AG08395 (cell line): ENCODE measurements around the gene STIM1.
A peak's percentile ranks its signal among the peaks of the same experiment; 100 is the strongest.
"Not testable (repeated sequence)": the region's sequence is repeated elsewhere in the genome, so short reads cannot be mapped to it uniquely, and the experiment has no call there.

Source experiments
- DNase-seq: peaks from one replicate; pipeline ENCODE4 v3.0.0; 2012; ENCODE audit warnings: mixed read lengths, low spot score

Gene STIM1

DNA sequence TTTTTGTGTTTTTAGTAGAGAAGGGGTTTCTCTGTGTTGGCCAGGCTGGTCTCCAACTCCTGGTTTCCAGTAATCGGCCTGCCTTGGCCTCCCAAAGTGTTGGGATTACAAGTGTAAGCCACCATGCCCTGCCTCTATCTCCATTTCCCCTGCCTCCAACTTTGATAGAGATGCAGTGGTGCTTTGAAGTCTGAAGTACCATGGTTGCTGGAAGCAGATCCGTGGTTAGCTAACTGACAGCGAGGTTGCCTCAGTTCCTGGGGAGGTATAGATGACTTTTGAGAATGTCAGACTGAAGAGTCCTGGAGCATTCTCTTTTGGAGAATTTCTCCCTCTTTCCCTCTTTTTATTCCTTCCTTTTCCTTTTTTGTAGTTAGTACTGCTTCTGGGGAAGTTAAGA is 127.6 kb downstream of the STIM1 start:
- no peak for DNase-seq

DNA sequence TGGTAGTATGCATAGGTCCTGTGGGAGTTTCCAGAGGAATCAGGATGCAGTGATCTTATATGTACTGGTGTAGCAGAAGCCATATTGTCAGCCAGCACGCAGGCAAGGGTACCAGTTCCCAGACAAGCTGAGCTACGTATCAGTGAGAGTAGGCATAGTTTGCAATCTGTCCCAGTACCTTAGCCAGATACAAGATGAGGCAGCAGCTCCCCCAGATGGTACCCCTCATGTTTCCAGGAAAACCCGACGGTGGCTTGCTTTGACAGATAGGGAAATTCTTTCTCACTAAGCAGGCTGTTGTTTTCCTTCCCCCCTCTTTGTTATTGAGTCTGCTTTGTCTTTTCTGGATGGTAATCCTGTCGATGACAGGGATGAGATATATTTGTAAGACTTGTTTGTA is 129.4 kb downstream of the STIM1 start:
- DNase-seq, result no peak

DNA sequence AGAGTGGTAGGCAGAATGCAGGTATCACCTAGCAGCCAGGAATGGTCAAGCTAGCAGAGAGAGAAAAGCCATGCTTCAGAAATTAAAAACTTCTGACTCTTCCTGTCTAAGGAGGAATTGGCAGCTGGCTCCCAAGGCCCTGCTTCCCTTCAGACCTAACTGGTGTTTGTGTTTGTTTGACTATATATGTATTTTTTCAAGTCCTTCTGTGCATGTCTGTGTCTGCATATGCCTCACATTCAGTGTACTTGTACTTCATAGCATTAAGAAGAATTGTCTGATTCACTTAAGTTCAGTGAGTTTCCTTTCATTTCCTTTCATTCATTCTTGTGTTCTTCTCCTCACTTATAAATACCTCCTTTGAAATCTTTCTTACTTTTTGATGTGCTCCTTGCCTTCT is 130.2 kb downstream of the STIM1 start:
- DNase-seq, result no peak

DNA sequence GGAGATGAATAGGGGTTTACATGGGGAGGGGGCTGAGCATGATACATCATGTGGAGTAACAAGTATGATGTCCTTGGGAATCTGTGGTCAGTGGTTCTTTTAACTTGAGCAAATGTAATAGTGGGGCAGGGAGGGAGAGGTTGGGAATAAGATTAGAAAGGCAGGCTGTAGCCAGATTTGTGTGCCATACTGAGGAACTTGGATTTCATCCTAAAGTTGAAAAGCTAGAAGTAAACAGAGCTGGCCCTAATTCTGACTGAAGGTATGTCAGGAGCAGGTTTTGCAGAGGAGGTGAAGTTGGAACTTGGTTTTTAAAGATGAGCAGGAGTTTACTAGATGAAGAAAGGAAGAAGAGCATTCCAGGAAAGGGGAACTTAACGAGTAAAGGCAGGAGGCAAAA is 130.8 kb downstream of the STIM1 start:
- no peak for DNase-seq

DNA sequence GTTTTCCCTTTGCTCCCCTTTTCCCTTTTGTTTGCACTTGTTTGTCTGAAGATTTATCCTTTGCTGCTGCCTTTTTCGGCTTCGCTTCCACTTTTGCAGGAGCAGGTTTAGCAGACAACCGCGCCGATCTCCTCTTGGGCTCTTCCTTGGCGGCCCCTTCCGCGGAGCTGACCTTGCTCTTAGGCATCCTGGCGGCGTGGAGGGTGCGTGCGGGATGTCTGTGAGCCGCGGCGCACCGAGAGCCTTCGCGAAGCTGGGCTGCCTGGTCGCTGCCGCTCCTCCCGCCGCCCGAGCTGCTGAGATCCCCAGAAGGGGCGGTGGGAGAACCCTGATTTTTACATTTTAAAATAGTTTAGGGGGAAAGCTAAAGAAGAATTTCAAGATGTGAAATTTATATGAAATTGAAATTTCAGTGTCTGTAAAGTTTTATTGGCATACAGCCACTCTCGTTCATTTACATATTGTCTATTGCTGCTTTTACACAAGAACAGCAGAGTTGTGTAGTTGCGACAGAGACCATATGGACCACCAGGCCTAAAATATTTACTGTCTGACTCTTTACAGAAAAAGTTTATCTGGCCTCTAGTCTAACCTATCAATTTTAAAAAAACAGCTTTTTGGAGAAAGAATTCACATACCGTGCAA is 133.9 kb downstream of the STIM1 start:
- no peak for DNase-seq

DNA sequence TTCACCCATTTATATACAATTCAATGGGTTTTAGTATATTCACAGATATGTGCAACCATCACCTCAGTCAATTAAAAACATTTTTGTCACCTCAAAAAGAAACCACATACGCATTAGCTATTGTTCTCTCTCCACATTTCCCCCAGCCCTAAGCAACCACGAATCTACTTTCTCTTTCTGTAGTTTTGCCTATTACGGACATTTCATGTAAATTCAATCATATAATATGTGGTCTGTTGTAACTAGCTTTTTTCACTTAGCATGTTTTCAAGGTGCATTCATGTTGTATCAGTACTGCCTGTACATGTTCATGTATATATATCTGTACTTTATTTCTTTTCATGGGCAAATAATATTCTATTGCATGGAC is 134.4 kb downstream of the STIM1 start:
- no peak for DNase-seq

DNA sequence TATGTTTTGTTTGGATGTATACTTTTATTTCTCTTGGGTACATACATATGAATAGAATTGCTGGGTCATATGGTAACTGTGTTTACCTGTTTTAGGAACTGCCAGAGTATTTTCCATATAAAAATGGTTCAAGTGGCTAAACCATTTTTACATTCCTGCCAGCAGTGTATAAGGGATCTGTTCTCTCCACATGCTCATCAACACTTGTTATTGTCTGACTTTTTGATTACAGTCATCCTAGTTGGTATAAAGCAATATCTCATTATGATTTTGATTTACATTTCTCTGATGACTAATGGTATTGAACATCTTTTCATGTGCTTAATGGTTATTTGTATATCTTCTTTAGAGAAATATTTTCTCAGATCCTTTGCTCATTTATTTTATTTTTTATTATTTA is 134.9 kb downstream of the STIM1 start:
- no peak for DNase-seq

DNA sequence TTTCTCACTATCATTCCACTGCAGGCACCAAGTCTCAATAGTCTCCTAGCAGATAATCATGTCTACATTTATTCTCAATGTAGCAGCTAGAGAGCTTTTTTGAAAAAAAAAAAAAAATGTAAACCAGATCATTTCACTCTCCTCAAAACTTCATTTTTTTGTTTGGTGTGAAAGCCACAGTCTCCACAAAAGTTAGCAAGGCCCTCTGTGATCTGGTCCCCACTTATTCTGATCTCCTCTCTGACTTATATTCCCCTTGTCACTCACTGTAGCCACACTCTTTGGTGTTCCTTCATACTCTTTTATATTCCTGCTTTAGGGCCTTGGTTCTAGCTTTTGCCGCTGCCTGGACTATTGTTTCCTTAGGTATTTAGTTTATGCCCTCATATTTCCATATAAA is 137.5 kb downstream of the STIM1 start:
- DNase-seq, result no peak

DNA sequence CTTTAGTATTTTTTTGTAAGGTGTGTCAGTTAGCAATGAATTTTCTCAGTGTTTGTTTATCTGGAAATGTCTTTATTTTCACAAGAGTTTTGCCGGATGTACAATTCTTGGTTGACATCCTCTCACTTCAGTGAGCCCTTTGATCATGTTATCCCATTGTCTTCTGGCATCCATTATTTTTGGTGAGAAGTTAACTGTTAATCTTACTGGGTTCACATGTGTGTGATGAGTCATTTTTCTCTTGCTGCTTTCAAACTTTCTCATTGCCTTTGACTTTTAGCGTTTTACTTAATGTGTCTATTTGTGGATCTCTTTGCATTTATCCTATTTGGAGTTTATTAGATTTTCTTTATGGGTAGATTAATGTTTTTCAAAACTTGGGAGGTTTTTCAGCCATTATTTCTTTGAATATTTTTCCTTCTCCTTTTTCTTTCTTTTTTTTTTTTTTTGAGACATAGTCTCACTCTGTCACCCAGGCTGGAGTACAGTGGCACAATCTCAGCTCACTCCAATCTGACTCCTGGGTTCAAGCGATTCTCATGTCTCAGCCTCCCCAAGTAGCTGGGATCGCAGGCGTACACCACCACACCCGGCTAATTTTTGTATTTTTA is 138.7 kb downstream of the STIM1 start:
- DNase-seq, result no peak

DNA sequence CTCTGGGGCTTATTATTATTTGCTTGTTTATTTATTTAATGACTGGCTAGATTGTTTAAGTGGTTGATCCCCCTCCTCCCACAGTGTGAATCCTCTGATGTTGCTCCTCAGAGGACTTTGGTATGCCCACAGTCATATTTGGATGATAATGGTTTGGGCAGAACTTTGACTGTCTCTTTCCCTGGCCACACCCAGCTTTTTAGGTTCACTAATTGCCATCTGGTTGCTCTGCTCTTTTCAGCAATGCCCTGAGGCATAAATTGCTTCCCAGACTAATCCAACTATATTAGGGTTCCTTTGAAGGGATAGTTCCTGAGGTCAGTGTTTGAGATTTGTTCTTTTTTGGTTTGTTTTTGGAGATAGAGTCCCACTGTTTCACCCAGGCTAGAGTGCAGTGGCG is 139.8 kb downstream of the STIM1 start:
- no peak for DNase-seq

DNA sequence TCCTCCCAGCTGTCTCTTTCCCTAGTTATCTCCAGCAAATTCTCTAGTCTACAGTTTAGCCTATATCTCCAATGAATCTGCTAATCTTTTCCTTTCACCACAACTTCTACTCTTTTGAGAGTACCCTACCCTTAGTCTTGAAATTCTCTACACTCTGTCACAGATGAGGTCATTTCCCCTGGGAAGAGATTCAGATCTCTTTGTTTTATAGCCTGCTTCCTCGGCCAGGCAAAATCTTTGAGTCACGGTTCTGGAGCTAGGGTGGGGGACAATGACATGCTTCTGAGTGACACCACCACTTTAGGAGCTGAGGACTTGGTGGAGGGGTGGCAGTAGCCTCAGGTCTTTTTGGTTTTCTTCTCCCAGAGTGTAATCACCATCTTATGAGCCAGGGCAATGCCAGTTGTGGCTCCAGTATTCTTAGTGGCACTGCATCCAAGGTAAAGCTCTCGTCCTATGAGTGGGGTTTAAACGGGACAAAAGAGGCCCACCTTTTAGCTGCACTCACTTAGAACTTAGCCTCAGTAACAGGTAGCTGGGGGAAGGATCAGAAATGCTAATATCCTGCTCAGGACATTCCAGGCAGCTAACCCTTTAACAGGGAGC is 140.6 kb downstream of the STIM1 start:
- DNase-seq, result peak; percentile 62

DNA sequence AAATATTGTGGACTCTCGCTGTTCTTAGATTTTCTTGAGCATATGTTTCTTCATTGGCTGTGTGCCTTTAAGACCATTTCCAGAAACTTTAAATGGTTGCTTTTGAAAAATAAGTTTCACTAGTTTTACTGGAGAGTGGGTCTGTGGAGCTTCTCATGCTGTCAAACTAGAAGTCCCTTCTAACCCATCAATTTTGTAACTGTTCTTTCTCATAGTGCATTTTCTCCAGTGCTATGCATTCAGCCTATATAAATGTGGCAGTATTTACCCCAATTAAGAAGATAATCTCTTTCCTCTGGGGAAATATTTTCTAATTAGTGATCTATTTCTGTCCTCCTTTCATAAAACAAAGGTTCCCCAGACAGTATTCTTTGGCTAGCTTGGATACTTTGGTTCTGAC is 141.2 kb downstream of the STIM1 start:
- DNase-seq, result no peak

DNA sequence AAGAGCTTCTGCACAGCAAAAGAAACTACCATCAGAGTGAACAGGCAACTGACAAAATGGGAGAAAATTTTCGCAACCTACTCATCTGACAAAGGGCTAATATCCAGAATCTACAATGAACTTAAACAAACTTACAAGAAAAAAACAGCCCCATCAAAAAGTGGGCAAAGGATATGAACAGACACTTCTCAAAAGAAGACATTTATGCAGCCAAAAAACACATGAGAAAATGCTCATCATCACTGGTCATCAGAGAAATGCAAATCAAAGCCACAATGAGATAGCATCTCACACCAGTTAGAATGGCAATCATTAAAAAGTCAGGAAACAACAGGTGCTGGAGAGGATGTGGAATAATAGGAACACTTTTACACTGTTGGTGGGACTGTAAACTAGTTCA is 149.3 kb downstream of the STIM1 start:
- DNase-seq, result not testable (repeated sequence)

DNA sequence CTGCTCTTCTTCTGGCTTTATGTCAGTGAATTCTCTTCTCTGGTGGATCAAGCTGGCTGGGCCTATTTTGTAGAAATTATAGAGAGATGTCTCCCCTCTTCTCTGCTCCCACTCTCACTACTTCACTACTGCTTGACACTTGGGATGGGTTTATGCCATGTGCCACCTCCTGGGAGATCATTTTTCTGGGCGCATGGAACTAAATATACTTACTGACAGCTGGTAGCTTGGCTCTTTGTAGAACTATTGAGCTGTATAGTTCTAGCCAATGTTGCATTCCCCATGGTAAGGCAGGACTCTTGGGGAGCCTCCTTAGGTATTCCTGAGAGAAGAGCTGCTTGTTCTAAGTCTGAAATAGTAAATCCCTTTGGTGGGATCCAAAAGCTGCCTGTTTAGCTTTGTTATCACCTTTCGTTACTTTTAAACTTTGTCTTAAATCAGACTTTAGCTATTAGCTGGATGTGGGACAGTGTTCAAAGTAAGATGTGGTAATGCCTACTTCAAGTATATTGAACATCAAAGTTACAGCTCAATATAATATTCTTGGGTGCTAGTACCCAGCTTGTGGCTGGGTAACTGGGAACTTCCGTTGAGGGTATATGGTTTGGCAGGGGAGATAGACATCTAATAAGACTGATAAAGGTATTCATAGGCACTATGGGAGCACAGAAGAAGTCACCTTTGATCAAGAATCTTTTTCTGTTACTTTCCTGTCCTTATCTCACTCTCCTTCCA is 151.6 kb downstream of the STIM1 start:
- DNase-seq, result no peak

DNA sequence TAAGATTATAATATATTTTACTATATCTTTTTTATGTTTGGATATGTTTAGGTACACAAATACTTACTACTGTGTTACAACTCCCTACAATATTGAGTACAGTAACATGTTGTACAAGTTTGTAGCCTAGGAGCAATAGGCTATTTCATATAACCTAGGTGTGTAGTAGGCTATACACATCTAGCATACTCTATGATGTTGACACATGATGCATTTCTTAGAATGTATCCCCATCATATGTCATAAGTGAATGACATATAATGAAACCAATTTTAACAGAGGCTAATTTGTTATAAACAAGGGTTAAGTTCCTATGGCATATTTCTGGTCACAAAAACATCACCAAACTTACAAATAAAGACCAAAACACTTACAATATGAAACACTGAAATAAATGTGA is 152.7 kb downstream of the STIM1 start:
- DNase-seq, result no peak

DNA sequence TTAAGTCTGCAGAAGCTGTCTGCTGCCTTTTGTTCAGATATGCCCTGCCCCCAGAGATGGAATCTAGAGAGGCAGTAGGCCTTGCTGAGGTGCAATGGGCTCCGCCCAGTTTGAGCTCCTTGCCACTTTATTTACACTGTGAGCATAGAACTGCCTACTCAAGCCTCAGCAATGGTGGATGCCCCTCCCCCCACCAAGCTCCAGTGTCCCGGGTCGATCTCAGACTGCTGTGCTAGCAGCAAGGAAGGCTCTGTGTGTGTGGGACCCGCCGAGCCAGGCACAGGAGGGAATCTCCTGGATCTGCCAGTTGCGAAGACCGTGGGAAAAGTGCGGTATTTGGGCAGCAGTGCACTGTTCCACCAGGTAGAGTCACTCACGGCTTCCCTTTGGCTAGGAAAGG is 161.1 kb downstream of the STIM1 start:
- not testable (repeated sequence) for DNase-seq

DNA sequence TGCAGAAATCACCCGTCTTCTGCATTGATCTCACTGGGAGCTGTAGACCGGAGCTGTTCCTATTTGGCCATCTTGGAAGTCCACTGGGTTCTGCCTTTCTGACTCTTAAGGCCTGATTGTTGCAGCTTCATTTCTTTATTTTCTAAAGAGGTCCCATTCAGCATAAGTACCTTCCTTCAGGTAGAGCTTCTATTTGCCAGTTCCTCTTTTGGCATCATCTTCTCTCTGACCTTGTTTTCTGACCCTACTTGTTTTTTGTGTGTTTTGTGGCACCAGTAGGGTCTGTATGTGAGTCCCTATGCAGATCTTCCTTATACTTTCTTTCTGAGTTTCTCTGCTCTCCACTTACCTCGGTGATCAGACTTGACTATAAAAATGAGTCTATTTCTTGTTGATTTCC is 161.7 kb downstream of the STIM1 start:
- DNase-seq, result no peak

DNA sequence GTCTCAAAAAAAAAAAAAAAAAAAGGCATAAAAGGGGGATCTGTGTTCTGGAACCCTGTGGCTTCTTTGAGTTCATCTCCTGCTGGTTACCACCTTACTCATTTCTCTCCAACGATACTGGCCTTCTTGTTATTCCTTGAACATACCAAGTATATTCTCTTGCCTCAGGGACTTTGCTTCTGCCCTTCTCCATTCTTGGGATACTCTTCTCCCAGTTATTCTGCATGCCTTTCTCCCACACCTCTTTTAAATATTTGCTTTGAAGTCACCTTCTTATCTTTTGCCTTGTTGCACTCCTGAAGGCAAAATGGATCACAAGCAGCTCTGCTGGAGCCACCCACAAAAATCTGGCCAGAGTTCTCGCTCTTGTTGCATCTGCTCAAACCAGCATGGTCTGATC is 163.2 kb downstream of the STIM1 start:
- no peak for DNase-seq

DNA sequence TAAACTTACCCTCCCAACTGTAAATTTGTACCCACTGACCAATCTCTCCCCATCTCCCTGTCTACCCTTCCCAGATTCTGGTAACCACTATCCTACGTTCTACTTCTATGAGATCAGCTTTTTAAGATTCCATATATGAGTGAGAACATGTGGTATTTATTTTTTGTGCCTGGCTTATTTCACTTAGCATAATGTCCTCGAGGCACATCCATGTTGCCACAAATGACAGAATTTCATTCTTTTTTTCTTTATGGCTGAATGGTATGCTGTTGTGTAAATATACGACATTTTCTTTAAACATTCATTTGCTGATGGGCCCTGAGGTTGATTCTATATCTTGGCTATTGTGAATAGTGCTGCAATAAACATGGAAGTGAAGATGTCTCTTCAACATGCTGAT is 164.4 kb downstream of the STIM1 start:
- no peak for DNase-seq

DNA sequence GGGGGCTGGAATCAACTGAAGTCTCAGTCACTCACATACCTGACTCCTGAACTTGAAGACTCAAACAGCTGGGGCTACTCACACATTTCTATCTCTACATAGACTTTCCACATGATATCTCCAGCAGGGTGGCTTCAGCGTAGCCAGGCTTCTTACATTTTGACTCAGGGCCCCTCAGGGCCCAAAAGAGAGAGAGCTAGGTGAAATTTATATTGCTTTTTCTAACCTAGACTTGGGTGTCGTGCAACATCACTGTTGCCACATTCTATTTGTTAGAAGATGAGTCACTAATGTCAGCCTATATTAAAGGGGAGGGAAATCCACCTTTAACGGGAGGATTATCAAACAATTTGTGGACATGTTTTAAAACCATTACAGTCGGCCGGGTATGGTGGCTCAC is 167.2 kb downstream of the STIM1 start:
- DNase-seq, result no peak

DNA sequence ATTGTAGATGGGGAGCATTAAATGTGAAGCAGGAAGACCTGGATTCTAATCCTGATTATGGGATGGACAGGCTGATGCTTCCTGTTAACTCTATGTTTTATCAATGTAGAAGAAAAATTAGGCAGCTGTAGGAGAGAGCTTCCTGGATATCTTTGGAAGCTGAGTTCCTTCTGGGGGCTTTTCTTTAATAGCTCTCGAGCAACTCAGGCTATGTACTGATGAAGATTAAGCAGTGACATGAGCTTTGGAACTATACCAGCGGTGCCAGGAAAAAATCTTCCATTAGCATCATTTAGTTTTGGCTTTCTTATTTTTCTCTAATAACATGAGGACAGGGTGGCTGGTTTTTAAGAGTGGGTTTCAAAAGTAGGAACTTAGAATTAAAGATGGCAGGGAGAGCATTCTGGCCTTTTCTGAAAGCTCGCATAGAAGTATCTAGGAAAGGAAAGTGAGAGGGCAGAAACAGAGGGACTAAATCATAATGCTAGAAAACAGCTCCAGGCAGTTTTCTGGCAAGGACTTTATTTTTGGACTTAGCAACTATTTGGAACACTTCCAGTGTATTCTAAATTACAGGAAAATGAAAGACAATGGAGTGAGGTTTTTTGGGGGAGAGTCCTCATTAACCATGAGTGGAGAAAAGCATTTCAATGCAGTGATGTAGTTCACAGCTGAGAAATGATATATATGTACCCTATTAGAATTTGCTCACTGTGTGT is 169.9 kb downstream of the STIM1 start:
- DNase-seq, result peak; percentile 48

DNA sequence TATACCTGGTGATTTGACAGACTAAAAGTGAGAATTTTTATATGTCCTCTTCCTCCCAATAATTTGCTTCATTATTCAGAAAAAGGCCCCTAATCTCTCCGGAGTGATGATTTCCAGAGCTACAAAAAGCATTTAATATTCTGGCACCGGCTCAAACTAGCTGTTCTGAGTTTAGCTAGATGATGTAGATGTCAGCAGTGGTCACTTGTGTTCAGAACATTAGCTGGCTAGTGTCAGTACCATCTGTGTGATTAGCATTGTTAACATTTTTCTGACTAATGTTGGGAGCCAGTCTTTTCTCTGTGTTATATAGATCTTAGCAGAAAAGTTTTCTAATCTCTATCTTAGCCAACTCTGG is 170.5 kb downstream of the STIM1 start:
- DNase-seq, result peak; percentile 45

DNA sequence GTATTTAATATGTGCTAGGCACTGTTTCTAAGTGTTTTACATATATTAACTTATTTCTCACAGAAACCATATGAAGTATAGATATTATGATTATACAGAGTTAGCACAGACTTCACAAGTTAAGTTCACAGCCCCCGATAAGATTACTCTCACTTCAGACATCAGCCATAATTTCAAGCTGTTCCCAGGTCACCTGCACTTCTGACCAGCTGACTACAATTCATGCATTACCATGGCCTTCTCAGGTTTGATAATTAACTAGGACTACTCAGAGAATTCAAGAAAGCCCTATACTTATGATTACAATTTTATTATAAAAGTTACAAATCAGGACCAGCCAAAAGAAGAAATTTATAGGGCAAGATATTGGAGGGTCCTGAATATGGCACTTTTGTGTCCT is 170.9 kb downstream of the STIM1 start:
- no peak for DNase-seq
